ENCODE measurements around the gene RAVER1.
"Not testable (repeated sequence)": the region's sequence is repeated elsewhere in the genome, so short reads cannot be mapped to it uniquely, and the experiment has no call there.

The RAVER1 gene, protein sequence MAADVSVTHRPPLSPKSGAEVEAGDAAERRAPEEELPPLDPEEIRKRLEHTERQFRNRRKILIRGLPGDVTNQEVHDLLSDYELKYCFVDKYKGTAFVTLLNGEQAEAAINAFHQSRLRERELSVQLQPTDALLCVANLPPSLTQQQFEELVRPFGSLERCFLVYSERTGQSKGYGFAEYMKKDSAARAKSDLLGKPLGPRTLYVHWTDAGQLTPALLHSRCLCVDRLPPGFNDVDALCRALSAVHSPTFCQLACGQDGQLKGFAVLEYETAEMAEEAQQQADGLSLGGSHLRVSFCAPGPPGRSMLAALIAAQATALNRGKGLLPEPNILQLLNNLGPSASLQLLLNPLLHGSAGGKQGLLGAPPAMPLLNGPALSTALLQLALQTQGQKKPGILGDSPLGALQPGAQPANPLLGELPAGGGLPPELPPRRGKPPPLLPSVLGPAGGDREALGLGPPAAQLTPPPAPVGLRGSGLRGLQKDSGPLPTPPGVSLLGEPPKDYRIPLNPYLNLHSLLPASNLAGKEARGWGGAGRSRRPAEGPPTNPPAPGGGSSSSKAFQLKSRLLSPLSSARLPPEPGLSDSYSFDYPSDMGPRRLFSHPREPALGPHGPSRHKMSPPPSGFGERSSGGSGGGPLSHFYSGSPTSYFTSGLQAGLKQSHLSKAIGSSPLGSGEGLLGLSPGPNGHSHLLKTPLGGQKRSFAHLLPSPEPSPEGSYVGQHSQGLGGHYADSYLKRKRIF

GRCh38 chr19:10332965-10333757 lies at the start of gene RAVER1:
TSS of gene RAVER1 (minus strand) at chr19:10333529. CDS start at chr19:10333507, 22 bp downstream.
- peak; percentile 97 for DNase-seq

GRCh38 chr19:10383223-10383499 lies 49.8 kb upstream of the RAVER1 start:
- not testable (repeated sequence) for DNase-seq

DNA sequence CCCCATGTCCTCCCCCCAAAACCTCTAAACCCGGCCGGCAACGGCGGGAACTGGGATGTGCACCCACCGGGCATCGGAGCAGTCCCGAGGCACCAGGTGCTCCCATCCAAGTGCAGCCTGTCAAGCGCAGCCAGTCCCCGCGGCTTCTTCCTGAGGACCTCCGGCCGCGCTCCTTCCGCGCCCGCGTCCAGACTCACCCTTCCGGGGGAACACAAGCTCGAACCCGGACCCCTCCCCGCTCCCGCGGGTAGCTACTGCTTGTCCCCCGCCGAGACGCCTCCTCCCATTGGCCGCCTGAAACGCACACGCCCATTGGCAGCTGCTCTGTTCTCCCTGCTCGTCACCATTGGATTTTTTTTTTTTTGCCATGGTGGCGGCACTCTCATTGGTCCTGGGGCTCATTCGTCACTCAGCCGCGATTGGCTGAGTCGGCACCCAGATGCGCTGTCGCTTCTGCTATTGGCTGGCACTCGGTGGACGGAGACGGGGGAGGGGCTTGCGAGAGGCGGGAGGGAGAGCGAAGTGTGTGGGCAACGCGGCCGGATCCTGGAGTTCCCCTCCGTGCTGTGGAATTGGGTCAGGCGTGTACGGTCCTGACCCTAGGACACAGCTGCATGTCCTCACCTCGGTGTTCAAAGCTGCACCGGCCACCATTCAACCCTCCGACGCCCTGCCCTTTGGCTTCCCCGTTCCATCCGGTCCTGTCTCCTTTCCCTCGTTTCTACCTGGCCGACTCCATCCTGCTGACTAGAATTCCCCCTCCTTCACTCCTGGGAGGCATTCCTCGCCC lies 47.2 kb upstream of the RAVER1 start, which contains the start of gene TYK2:
TYK2 (minus strand) TSS at position 260 of the 790 bp plus-strand sequence. CDS start 2,166 bp downstream, outside the sequence.
- DNase-seq = peak; percentile 95

DNA sequence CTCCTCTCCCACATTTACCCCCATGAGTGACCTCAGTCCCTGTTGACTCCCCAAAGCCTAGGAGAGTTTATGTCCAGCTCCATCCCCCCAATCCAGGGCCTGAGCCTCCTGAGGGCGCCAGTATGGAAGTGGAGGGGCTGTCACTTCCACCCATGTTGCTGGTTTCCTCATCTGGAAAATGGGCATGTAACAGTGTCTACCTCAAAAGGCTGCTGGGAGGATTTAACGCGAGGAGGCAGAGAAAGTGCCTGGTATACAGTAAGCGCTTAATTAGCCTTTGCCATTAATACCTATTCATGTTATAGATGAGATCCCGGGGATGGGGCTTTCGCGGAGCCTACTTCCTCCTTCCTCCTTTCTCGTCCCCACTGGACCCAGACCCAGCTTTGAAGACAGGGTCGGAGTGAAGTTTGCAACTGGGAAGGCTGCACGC lies 46.6 kb upstream of the RAVER1 start:
- DNase-seq = no peak

GRCh38 chr19:10378124-10378523 lies 44.8 kb upstream of the RAVER1 start:
- DNase-seq = no peak

DNA sequence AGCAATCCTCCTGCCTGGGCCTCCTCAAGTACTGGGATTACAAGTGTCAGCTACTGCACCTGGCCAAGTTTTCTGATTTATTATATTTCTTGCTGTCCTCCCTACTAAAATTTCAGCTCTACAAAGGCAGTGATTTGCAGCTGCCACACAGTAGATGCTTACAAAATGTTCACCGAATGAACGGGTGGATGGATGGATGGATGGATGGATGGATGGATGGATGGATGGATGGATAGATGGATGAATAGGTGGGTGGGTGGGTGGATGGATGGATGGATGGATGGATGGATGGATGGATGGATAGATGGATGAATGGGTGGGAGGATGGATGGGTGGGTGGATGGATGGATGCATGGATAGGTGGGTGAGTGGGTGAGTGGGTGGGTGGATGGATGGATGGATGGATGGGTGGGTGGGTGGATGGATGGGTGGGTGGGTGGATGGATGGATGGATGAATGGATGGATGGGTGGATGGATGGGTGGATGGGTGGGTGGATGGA lies 43.9 kb upstream of the RAVER1 start:
- DNase-seq = not testable (repeated sequence)

GRCh38 chr19:10374931-10375330 lies 41.6 kb upstream of the RAVER1 start:
- DNase-seq = no peak

DNA sequence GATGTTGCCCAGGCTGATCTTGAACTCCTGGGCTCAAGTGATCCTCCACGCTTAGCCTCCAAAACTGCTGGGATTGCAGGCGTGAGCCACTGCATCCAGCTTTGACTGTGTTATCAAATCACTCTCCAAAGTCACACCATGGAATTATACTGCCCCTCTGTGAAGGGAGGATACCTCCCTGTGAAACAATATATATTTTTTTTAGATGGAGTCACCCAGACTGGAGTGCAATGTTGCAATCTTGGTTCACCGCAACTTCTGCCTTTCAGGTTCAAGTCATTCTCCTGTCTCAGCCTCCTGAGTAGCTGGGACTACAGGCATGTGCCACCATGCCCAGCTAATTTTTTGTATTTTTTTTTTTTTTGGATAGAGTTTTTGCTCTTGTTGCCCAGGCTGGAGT lies 39.4 kb upstream of the RAVER1 start:
- DNase-seq = no peak

DNA sequence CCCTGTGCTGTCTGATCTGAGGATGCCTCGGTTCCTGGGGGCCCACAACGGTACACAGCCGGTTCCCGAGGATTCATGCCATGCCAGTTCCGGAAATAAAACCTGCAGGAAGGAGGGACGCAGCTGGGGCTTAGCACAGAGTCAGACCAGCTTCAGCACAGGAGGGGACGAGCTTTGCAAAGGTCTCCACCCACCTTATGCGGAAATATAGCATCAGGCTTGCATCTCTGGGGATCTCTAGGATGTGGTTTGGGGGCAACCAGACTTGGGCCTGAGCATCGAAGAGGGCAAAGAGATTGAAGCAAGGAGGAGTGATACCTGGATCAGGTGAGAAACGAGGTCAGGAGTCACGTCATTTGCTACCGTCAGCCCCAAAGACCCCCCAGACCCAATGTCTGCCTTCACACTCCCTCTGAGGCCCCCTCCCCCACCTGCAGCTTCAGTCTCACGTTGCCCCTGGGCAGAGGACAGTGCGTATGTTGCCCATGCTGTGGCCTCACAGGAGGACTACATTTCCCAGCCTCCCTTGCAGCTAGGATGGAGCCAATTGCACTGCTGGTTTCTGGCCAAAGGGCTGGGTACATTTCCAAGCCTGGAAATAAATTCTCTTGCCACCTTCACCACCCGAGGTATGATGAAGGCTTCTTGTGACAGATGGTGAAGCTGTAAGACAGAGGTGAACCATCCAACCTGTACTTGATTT lies 34.9 kb upstream of the RAVER1 start:
- DNase-seq = no peak

DNA sequence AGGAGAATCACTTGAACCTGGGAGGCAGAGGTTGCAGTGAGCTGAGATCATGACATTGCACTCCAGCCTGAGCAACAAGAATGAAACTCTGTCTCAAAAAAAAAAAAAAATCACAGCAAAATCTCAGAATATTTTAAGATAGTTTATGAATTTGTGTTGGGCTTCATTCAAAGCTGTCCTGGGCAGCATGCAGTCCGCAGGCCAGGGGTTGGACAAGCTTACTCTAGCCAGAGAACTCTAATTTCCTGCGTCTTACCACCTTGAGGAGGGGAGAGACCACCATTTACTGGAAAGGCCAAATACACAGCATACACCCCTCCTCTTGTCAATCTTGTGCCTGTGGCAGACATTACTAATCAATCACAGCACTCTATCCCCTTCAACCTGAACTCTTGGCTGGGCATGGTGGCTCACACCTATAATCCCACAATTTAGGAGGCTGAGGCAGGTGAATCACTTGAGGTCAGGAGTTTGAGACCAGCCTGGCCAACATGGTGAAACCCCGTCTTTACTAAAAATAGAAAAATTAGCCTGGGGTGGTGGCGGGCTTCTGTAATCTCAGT lies 33.7 kb upstream of the RAVER1 start:
- not testable (repeated sequence) for DNase-seq

- no peak for DNase-seq
These were observed 32.2 kb upstream of the RAVER1 start for GRCh38 chr19:10365518-10365917.

DNA sequence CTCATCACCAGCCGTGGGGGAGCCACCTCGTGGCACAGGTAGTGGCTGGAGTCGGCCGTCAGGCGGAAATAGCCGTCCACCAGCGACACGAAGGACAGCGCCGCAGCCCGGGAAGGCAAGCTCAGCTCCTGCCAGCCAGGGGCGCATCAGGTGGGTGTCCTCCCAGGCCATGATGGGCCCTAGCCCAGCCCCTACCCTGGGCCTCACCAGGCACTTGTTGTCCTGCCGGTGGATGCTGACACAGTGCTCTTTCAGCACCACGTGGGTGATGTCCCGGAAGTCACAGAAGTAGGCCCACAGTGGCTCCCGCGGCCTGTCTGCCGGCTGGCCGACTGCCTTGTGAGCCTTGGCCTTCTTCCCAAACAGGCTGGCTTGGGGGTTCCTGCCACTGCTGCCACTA lies 31.3 kb upstream of the RAVER1 start:
- DNase-seq = no peak

DNA sequence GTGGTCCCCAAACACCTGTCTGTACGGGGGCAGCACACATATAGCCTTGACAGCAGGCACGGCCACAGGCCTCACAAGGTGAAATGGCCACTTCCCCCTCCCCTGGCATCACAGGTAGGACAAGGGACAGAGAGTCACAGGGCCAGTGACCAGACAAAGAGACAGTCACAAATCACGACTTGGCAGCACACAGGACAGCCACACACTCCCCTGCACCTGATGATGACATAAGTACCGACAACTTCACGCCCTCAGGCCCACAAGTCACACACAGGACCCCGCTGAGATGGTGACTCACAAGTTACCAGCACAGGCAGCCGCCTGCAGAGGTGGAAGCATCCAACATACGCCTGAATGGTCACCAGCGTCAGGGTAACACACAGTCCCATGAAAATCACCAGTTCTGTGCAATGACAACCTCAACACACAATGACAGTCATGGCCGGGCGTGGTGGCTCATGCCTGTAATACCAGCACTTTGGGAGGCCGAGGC lies 30.5 kb upstream of the RAVER1 start:
- no peak for DNase-seq

DNA sequence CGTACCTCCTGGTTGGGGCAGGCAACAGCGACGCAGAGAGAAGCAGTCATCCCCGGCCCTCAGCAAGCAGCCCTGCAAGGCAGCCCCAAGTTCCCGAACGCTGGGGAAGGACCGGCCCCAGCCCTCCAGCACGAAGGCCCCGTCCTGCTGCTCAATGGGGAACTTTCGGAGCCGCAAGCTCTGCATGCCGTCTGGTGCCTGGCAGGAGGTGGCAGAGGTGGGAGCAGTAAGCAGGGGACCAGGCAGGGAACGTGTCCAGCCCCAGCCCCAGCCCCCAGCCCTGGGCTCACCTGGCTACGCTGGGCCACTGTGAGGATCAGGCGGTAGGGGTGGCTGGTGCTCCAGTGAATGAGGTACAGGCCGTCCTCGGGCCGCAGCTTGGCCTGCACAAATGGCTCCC lies 28.9 kb upstream of the RAVER1 start:
- DNase-seq = no peak

DNA sequence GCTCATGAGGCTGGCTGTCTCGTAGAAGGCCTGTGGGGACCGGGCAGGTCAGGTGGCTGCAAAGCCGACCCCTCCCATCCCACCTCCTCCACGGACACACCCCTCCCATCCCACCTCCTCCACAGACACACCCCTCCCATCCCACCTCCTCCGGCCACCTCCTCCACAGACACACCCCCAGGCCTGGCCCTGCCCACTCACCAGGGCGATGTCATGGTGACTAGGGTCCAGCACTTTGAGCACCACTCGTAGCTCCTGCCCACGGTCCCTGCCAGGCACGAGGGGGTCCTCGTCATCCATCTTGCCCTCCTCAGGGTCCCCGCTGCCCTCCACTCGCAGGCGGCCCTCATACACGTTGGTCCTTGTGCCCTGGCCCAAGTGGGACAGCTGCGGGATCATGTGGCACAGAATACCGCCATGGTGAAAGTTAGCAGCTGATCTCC lies 28.3 kb upstream of the RAVER1 start:
- no peak for DNase-seq

GRCh38 chr19:10356431-10356830 lies 23.1 kb upstream of the RAVER1 start:
- no peak for DNase-seq

DNA sequence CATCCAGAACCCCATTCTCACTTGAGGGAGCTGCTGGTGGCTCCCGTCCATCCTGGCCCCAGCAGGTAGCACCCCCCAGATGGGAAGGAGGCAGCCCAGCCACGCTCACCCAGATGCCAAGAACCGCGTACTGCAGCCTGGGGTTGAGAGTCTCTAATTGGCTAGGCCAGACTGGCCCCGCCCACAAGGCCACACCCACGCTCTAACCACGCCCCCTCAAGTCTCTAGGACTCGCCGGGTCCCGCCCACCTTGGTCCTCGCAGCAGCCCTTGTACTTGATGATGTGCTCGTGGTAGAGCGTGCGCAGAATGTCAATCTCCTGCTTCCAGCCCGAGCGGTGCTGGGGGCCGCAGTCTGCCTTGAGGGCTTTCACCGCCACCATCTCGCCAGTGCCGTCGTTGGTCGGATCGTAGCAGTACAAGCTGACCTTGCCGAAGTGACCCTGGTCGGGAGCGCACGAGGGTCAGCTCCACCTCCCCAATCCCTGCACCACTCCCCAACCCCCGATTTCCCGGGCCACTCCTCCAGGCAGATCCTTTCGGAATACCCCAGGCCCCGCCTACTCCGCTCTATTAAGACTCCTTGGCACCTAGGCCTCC lies 20.6 kb upstream of the RAVER1 start:
- peak; percentile 85 for DNase-seq

GRCh38 chr19:10352764-10353671 lies 19.7 kb upstream of the RAVER1 start:
- DNase-seq = peak; percentile 78

DNA sequence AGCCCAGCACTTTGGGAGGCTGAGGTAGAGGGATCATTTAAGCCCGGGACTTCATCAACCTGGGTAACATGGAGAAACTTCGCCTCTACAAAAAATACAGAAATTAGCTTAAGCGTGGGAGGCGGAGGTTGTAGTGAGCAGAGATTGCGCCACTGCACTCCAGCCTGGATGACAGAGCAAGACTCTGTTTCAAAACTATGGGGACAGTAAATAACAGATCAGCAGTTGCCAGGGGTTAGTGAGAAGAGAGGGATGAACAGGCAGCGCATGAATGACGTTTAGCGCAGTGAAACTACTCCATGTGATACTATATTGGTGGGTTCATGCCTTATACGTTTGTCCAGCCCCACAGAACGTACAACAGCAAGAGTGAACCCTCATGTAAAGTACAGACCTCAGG lies 13.2 kb upstream of the RAVER1 start:
- DNase-seq = no peak

DNA sequence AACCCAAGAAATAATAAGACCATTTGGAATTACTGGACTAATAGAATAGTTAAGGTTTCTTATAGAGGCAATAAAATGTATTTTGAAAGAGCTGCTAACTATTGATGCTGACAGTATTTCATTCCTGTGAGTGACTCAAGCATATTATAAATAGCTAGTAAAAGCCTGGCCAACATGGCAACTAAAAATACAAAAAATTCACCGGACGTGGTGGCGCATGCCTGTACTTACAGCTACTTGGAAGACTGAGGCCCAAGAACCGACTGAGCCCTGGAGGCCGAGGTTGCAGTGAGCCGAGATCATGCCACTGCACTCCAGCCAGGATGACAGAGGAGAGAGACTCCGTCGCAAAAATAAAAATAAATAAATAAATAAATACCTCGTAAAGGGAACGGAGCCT lies 11.5 kb upstream of the RAVER1 start:
- DNase-seq = no peak
